WERI-Rb-1 (cell line): Measurements from ENCODE around the gene PRSS27.
"Not testable (repeated sequence)": the region's sequence is repeated elsewhere in the genome, so short reads cannot be mapped to it uniquely, and the experiment has no call there.

Source experiments
- DNase-seq: peaks from one replicate; pipeline ENCODE4 v3.0.0-alpha.2; 2020
- H3K27ac ChIP-seq: fragments of 250-450 bp; sonication (Bioruptor Pico); 2 replicates; pipeline ENCODE4 v1.5.1; 2020; ENCODE audit warnings: mild to moderate bottlenecking, moderate library complexity
- H3K27me3 ChIP-seq: fragments of 250-450 bp; sonication (Bioruptor Pico); 2 replicates; pipeline ENCODE4 v1.5.1; 2021; ENCODE audit warnings: mild to moderate bottlenecking, low read depth, moderate library complexity; ENCODE audit not compliant: insufficient read depth, severe bottlenecking
- H3K36me3 ChIP-seq: fragments of 250-450 bp; sonication (Bioruptor Pico); 2 replicates; pipeline ENCODE4 v1.5.1; 2020; ENCODE audit warnings: mild to moderate bottlenecking, moderate library complexity
- H3K4me3 ChIP-seq: 2 replicates; pipeline ENCODE4 v1.5.1; 2011; ENCODE audit warnings: low read depth, mild to moderate bottlenecking, control low read depth, low read length
- H3K9me3 ChIP-seq: fragments of 250-450 bp; sonication (Bioruptor Pico); 2 replicates; pipeline ENCODE4 v1.5.1; 2021; ENCODE audit warnings: mild to moderate bottlenecking, moderate library complexity; ENCODE audit not compliant: severe bottlenecking
- TF ChIP-seq, protein P1 (sequence below): IDR thresholded peaks from 2 replicates; pipeline ENCODE4 v1.5.1; 2011; ENCODE audit warnings: low read depth, mild to moderate bottlenecking, control low read depth, inconsistent platforms, low read length

The PRSS27 gene

DNA sequence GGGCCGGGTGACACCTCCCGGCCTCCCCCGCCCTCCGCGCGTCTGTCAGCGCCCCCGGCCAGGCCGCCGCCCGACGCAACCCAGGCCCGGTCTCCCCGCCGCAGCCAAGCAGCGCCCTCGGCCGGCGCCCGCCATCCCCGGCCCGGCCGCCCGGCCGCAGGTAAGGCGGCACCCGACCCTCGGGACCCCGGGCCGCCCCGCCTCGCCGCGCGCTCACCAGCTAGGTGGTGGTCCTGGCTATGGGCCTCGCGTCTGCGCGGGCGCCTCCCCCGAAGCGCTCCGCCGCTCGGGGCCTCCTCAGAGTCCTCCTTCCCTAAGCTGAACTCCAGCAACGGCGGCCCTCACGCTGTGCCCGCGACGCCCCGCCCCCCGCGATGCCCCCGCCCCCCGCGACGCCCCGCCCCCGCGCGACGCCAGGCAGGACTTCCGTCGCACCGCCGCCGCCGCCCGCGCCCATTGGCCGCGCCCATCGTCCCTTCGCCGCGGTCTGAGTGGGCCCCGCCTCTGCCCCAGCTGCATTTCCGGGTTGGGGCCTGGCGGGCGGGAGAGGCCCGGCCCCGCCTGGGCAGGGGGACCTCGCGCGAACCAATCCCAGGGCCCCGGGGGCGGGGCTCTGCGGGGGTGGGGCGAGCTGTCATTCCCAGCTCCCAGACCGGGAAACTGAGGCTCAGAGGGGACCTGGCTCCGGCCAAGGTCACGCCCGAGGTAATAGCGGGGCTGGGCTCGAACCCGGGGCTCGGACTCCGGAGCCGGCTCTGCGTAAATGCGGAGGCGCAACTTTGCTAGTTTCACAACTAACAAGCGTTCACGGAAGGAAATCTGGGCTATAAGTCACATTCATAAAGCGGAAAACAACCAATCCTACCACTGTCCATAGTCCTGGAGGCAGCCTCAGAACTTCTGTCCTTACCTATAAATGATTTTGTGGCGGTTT, 46.7 kb downstream of the PRSS27 start:
- peak; percentile 94 for DNase-seq
- TF ChIP-seq, protein P1, sequence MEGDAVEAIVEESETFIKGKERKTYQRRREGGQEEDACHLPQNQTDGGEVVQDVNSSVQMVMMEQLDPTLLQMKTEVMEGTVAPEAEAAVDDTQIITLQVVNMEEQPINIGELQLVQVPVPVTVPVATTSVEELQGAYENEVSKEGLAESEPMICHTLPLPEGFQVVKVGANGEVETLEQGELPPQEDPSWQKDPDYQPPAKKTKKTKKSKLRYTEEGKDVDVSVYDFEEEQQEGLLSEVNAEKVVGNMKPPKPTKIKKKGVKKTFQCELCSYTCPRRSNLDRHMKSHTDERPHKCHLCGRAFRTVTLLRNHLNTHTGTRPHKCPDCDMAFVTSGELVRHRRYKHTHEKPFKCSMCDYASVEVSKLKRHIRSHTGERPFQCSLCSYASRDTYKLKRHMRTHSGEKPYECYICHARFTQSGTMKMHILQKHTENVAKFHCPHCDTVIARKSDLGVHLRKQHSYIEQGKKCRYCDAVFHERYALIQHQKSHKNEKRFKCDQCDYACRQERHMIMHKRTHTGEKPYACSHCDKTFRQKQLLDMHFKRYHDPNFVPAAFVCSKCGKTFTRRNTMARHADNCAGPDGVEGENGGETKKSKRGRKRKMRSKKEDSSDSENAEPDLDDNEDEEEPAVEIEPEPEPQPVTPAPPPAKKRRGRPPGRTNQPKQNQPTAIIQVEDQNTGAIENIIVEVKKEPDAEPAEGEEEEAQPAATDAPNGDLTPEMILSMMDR, result no peak
- H3K27ac ChIP-seq, result peak overlapping the region; percentile 58; the same call in 1 of the 2 replicates
- no peaks in the 10 kb centered on the region for H3K9me3 ChIP-seq
- no peaks in the 10 kb centered on the region for H3K27me3 ChIP-seq
- H3K36me3 ChIP-seq, result no peaks in the 10 kb centered on the region
- peak overlapping the region; percentile 45 for H3K4me3 ChIP-seq

DNA sequence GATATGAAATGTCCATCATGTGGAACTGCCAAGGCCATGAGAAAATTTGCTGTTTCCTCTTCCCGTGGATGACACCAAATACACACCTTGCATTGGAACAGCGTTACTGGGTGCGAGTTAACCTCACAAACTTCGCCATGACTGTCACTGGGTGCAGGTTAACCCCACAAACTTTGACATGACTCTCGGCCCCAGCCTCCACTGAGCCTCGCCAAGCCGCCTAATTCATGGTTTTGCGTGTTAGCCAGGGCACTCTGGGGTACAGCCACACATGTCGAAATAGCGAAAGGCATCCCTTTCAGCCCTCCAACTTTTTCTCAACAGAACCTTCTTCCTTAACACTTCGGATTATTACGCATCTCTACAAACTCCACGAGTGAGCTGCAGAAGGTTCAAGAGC, 48.3 kb downstream of the PRSS27 start:
- Histone ChIP-seq H3K27ac (no peak overlapping the region), H3K27me3 (no peaks in the 10 kb centered on the region), H3K36me3 (no peaks in the 10 kb centered on the region), H3K4me3 (no peak overlapping the region), H3K9me3 (no peaks in the 10 kb centered on the region)
- DNase-seq, result no peak
- TF ChIP-seq, protein P1, result no peak

DNA sequence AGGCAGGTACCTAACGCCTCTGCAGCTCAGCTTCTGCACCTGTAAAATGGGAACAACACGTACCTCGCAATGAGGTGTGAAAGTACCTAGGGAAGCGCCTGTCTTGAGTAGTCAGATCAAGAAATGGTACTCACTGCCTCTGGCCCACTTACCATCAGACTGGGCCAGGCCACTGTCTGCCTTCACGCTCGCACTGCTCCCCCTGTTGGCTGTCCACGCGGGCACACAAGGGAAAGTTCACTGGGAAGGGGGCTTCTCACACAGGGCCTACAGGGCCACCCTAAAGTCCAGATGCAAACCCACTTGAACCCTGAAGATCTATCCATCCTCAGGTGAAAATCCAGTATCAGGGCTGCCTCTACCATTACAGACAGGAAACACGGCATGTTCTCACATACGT, 48.8 kb downstream of the PRSS27 start:
- DNase-seq, result peak; percentile 43
- not testable (repeated sequence) for H3K27ac ChIP-seq, H3K9me3 ChIP-seq, H3K36me3 ChIP-seq, H3K27me3 ChIP-seq, H3K4me3 ChIP-seq
- TF ChIP-seq, protein P1, result peak; percentile 43

DNA sequence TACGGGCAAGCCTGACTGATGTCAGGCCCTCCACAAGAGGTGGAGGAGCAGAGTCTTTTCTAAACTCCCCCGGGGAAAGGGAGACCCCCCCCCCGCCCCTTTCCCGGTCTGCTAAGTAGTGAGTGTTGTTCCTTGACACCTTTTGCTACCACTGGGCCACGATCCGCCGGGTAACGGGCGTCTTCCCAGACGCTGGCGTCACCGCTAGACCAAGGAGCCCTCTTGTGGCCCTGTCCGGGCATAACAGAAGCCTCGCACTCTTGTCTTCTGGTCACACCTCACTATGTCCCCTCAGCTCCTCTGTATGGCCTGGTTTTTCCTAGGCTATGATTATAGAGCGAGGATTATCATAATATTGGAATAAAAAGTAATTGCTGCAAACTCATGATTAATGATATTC, 50.0 kb downstream of the PRSS27 start:
- TF ChIP-seq, protein P1, result peak; percentile 76
- not testable (repeated sequence) for H3K4me3 ChIP-seq, H3K27ac ChIP-seq, H3K36me3 ChIP-seq, H3K27me3 ChIP-seq, H3K9me3 ChIP-seq
- DNase-seq, result peak; percentile 79

DNA sequence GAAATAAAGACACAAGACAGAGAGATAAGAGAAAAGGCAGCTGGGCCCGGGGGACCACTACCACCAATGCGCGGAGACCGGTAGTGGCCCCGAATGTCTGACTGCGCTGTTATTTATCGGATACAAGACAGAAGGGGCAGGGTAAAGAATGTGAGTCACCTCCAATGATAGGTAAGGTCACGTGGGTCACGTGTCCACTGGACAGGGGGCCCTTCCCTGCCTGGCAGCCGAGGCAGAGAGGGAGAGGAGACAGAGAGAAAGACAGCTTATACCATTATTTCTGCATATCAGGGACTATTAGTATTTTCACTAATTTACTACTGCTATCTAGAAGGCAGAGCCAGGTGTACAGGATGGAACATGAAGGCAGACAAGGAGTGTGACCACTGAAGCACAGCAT, 50.4 kb downstream of the PRSS27 start:
- not testable (repeated sequence) for H3K27me3 ChIP-seq, DNase-seq, H3K36me3 ChIP-seq, H3K9me3 ChIP-seq, H3K4me3 ChIP-seq, H3K27ac ChIP-seq

DNA sequence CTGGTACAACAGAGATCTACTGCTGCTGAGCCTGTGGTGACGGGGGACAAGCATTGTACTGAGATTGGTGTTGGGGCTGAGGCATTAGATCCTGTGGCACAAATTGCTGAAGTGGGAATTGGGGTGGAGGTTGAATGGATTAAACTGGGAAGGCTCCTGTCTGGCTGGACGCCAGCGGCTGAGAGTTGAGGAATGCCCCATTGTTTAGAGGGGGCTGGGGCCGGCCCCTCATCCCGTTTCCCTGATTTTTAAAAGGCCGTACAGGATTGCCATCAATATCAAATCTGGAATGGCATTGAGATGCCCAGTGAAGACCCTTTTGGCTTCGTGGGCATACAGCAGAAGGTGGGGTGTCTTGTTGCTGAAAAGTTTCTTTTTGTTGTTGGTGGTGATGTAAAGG, 53.4 kb downstream of the PRSS27 start:
- not testable (repeated sequence) for H3K4me3 ChIP-seq, H3K36me3 ChIP-seq, DNase-seq, H3K27me3 ChIP-seq, H3K9me3 ChIP-seq, H3K27ac ChIP-seq

DNA sequence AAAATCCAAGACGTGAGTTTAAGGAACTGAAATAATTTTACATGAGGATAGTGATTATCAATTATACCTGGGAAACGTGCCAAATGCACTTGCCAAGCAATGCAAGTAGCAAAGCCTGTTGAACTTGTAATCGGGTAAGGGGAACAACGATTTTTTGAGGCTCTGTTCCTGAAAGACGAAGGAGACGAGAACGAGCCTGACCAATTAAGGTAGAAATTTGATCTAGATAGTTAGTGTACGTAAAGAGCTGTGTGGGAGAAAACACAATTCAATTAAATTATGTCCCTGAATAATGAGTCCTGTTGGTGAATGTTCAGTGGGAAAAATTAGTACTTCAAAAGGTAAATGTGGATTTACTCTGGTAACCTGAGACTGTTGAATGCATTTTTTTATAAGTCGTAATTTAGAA, 55.4 kb downstream of the PRSS27 start:
- DNase-seq, result no peak
- no peak overlapping the region for H3K27ac ChIP-seq
- TF ChIP-seq, protein P1, result no peak
- no peaks in the 10 kb centered on the region for H3K27me3 ChIP-seq
- H3K9me3 ChIP-seq, result no peaks in the 10 kb centered on the region
- H3K4me3 ChIP-seq, result no peak overlapping the region
- no peaks in the 10 kb centered on the region for H3K36me3 ChIP-seq
